AG04450 (cell line): ENCODE results near the gene GRN. TPM values are rescaled to one million over a fixed set of nuclear protein-coding genes. Genes with fewer than 3 reads are reported as not detected.

Experiments
- CTCF ChIA-PET: fragments of 300-600, 350-600 bp; formaldehyde crosslinking; extraction: SDS; loops from one replicate; lab custom pipeline; 2022; ENCODE audit warnings: antibody characterized with exemption, inconsistent platforms; lab: Charles Lee
- POLR2A ChIA-PET: fragments of 350-600 bp; formaldehyde crosslinking; extraction: SDS; loops from one replicate; lab custom pipeline; 2021; ENCODE audit warnings: antibody characterized with exemption, inconsistent platforms; lab: Yijun Ruan, JAX
- DNase-seq: peaks from one replicate; pipeline ENCODE4 v3.0.0-alpha.2; 2011; ENCODE audit warnings: low read depth, low spot score
- H3K27ac ChIP-seq: one replicate; pipeline ENCODE4 v1.5.1; 2012; ENCODE audit warnings: low read depth, low read length, control low read depth
- H3K27me3 ChIP-seq: one replicate; pipeline ENCODE4 v1.6.0; 2012; ENCODE audit warnings: low read length; ENCODE audit not compliant: control insufficient read depth, insufficient read depth
- H3K4me3 ChIP-seq: 2 replicates; pipeline ENCODE4 v1.5.1; 2011; ENCODE audit warnings: mild to moderate bottlenecking, low read depth, low read length, control low read depth
- H3K9me3 ChIP-seq: 2 replicates; pipeline ENCODE4 v1.5.1; 2012; ENCODE audit warnings: low read length; ENCODE audit not compliant: control insufficient read depth, insufficient read depth
- polyA plus RNA-seq: library from polyadenylated mRNA; depleted of rRNA; stranded (reverse); fragments of >200 nt; gene quantifications from 2 replicates; pipeline ENCODE4 v1.2.3, GENCODE V29; 2011
- TF ChIP-seq, protein P1 (sequence below): IDR thresholded peaks from 2 replicates; pipeline ENCODE4 v1.5.1; 2011; ENCODE audit warnings: low read depth, low read length, control low read depth, inconsistent platforms

The GRN gene
- polyA plus RNA-seq, 1 experiment, result 203 TPM

- ChIA-PET CTCF (interaction anchor here (1.0 kb wide), 1 partner anchor 108 kb away, joined by 3 read pairs; no protein-coding TSS in a partner anchor), POLR2A (interaction anchor here (0.6 kb wide), 1 partner anchor 96 kb away, joined by 3 read pairs; no protein-coding TSS in a partner anchor)
- TF ChIP-seq, protein P1, sequence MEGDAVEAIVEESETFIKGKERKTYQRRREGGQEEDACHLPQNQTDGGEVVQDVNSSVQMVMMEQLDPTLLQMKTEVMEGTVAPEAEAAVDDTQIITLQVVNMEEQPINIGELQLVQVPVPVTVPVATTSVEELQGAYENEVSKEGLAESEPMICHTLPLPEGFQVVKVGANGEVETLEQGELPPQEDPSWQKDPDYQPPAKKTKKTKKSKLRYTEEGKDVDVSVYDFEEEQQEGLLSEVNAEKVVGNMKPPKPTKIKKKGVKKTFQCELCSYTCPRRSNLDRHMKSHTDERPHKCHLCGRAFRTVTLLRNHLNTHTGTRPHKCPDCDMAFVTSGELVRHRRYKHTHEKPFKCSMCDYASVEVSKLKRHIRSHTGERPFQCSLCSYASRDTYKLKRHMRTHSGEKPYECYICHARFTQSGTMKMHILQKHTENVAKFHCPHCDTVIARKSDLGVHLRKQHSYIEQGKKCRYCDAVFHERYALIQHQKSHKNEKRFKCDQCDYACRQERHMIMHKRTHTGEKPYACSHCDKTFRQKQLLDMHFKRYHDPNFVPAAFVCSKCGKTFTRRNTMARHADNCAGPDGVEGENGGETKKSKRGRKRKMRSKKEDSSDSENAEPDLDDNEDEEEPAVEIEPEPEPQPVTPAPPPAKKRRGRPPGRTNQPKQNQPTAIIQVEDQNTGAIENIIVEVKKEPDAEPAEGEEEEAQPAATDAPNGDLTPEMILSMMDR, result no peak
- Histone ChIP-seq H3K27ac (no peak overlapping the region), H3K27me3 (peaks cover 36% of the 10 kb centered on the region), H3K9me3 (peaks cover 3% of the 10 kb centered on the region; the same call in 1 of the 2 replicates), H3K4me3 (no peak overlapping the region)
- DNase-seq, result no peak
Measured at GRCh38 chr17:44318077-44318892, 26.8 kb upstream of the GRN start.

- no peak overlapping the region for H3K4me3 ChIP-seq
- peaks cover 5% of the 10 kb centered on the region; the same call in 1 of the 2 replicates for H3K9me3 ChIP-seq
- H3K27me3 ChIP-seq, result peaks cover 21% of the 10 kb centered on the region
- H3K27ac ChIP-seq, result no peak overlapping the region
- DNase-seq, result no peak
- CTCF ChIA-PET, result no interaction called here
- POLR2A ChIA-PET, result no interaction called here
- TF ChIP-seq, protein P1, result no peak
Measured at GRCh38 chr17:44320066-44320465, 25.0 kb upstream of the GRN start.

GRCh38 chr17:44321246-44322120 is 23.6 kb upstream of the GRN start:
- ChIA-PET POLR2A (no interaction called here), CTCF (interaction anchor here (1.0 to 1.3 kb wide), 2 partner anchors 10 to 111 kb away, joined by 5 to 6 read pairs; no protein-coding TSS in a partner anchor)

GRCh38 chr17:44322236-44322895 is 22.7 kb upstream of the GRN start:
- Histone ChIP-seq H3K4me3 (no peak overlapping the region), H3K9me3 (peaks cover 2% of the 10 kb centered on the region; the same call in 1 of the 2 replicates), H3K27ac (no peak overlapping the region), H3K27me3 (peaks cover 2% of the 10 kb centered on the region)
- no peak for DNase-seq
- ChIA-PET POLR2A (no interaction called here), CTCF (interaction anchor here (0.7 kb wide), 1 partner anchor 9 kb away, joined by 3 read pairs; no protein-coding TSS in a partner anchor)
- TF ChIP-seq, protein P1, result no peak

More at GRCh38 chr17:44321246-44322120, 23.6 kb upstream of the GRN start:
- DNase-seq, result no peak
- H3K9me3 ChIP-seq, result peaks cover 4% of the 10 kb centered on the region; the same call in 1 of the 2 replicates
- TF ChIP-seq, protein P1, result no peak
- H3K27ac ChIP-seq, result no peak overlapping the region
- no peak overlapping the region for H3K4me3 ChIP-seq
- peaks cover 9% of the 10 kb centered on the region for H3K27me3 ChIP-seq
